ENCODE data around the gene UBE2D2. TPM values are rescaled to one million over a fixed set of nuclear protein-coding genes. Genes with fewer than 3 reads are reported as not detected.

The UBE2D2 gene
- total and polyA plus RNA-seq, 2 of the 13 experiments (the other 11 are each of a cell fraction or from before 2014, with no cell fraction given), result 79.1 to 109 TPM

DNA sequence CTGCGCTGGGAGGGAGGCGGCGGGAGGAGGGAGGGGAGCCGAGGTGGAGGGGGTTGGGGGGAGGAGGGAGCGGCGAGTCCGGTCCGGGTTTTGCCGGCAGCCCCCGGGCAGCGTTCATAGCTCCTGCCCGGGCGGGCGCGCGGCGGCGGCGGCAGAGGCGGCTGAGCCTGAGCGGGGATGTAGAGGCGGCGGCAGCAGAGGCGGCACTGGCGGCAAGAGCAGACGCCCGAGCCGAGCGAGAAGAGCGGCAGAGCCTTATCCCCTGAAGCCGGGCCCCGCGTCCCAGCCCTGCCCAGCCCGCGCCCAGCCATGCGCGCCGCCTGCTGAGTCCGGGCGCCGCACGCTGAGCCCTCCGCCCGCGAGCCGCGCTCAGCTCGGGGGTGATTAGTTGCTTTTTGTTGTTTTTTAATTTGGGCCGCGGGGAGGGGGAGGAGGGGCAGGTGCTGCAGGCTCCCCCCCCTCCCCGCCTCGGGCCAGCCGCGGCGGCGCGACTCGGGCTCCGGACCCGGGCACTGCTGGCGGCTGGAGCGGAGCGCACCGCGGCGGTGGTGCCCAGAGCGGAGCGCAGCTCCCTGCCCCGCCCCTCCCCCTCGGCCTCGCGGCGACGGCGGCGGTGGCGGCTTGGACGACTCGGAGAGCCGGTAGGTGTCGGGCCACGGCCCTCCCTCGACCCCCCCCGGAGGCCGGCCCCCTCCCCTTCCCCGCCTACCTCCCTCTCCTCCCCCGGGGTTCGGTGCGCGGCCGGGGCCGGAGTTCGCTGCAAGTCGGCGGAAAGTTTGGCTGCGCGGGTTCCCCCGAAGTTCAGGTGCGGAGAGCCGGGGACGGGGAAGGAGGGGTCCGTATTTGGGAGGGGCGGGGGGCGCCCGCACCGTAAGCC, 87.3 kb downstream of the UBE2D2 start, which contains the start of gene CXXC5 (continued):
- TF ChIP-seq, protein P1, sequence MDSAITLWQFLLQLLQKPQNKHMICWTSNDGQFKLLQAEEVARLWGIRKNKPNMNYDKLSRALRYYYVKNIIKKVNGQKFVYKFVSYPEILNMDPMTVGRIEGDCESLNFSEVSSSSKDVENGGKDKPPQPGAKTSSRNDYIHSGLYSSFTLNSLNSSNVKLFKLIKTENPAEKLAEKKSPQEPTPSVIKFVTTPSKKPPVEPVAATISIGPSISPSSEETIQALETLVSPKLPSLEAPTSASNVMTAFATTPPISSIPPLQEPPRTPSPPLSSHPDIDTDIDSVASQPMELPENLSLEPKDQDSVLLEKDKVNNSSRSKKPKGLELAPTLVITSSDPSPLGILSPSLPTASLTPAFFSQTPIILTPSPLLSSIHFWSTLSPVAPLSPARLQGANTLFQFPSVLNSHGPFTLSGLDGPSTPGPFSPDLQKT (CRISPR knock-in tag; IDR thresholded peaks at IDR 0.05; ENCODE audit: borderline replicate concordance), result no peak
- TF ChIP-seq ELF3 (CRISPR knock-in tag; IDR thresholded peaks at IDR 0.05) (no peak), ZNF7 (CRISPR knock-in tag; IDR thresholded peaks at IDR 0.05) (no peak), PAF1 (CRISPR knock-in tag; IDR thresholded peaks at IDR 0.05) (no peak), RORA (CRISPR knock-in tag; IDR thresholded peaks at IDR 0.05) (no peak), ZNF558 (CRISPR knock-in tag; IDR thresholded peaks at IDR 0.05; ENCODE audit: borderline replicate concordance) (no peak), ZNF569 (CRISPR knock-in tag; IDR thresholded peaks at IDR 0.05; ENCODE audit: borderline replicate concordance) (no peak), MED8 (CRISPR knock-in tag; IDR thresholded peaks at IDR 0.05; ENCODE audit: insufficient replicate concordance) (no peak), NCOA2 (CRISPR knock-in tag; IDR thresholded peaks at IDR 0.05) (no peak), TBX2 (CRISPR knock-in tag; IDR thresholded peaks at IDR 0.05; ENCODE audit: borderline replicate concordance) (no peak), ATRX (CRISPR knock-in tag; IDR thresholded peaks at IDR 0.05; ENCODE audit: borderline replicate concordance) (no peak), ZNF775 (CRISPR knock-in tag; IDR thresholded peaks at IDR 0.05; ENCODE audit: borderline replicate concordance) (no peak), EED (CRISPR knock-in tag; IDR thresholded peaks at IDR 0.05) (no peak), ZNF790 (CRISPR knock-in tag; IDR thresholded peaks at IDR 0.05; ENCODE audit: borderline replicate concordance) (peak; percentile 70; the same call in 1 of the 2 replicates), SMARCE1 (IDR thresholded peaks at IDR 0.05; ENCODE audit: borderline replicate concordance) (no peak), AHR (CRISPR knock-in tag; IDR thresholded peaks at IDR 0.05) (0 out of 2 replicates have a peak, but pooled peaks have one; percentile 19), ZBTB7B (CRISPR knock-in tag; IDR thresholded peaks at IDR 0.05) (no peak), ZNF33A (CRISPR knock-in tag; IDR thresholded peaks at IDR 0.05; ENCODE audit: borderline replicate concordance) (no peak)
- TF ChIP-seq, protein P2, sequence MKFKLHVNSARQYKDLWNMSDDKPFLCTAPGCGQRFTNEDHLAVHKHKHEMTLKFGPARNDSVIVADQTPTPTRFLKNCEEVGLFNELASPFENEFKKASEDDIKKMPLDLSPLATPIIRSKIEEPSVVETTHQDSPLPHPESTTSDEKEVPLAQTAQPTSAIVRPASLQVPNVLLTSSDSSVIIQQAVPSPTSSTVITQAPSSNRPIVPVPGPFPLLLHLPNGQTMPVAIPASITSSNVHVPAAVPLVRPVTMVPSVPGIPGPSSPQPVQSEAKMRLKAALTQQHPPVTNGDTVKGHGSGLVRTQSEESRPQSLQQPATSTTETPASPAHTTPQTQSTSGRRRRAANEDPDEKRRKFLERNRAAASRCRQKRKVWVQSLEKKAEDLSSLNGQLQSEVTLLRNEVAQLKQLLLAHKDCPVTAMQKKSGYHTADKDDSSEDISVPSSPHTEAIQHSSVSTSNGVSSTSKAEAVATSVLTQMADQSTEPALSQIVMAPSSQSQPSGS (CRISPR knock-in tag; IDR thresholded peaks at IDR 0.05), result no peak
- TF ChIP-seq, protein P3, sequence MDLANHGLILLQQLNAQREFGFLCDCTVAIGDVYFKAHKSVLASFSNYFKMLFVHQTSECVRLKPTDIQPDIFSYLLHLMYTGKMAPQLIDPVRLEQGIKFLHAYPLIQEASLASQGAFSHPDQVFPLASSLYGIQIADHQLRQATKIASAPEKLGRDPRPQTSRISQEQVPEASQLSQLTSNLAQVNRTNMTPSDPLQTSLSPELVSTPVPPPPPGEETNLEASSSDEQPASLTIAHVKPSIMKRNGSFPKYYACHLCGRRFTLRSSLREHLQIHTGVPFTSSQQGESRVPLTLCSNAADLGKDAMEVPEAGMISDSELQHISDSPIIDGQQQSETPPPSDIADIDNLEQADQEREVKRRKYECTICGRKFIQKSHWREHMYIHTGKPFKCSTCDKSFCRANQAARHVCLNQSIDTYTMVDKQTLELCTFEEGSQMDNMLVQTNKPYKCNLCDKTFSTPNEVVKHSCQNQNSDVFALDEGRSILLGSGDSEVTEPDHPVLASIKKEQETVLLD (CRISPR knock-in tag; IDR thresholded peaks at IDR 0.05; ENCODE audit: low read depth), result peak; percentile 65
- TF ChIP-seq, protein P4, sequence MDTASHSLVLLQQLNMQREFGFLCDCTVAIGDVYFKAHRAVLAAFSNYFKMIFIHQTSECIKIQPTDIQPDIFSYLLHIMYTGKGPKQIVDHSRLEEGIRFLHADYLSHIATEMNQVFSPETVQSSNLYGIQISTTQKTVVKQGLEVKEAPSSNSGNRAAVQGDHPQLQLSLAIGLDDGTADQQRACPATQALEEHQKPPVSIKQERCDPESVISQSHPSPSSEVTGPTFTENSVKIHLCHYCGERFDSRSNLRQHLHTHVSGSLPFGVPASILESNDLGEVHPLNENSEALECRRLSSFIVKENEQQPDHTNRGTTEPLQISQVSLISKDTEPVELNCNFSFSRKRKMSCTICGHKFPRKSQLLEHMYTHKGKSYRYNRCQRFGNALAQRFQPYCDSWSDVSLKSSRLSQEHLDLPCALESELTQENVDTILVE (CRISPR knock-in tag; IDR thresholded peaks at IDR 0.05), result no peak
- TF ChIP-seq, protein P5, sequence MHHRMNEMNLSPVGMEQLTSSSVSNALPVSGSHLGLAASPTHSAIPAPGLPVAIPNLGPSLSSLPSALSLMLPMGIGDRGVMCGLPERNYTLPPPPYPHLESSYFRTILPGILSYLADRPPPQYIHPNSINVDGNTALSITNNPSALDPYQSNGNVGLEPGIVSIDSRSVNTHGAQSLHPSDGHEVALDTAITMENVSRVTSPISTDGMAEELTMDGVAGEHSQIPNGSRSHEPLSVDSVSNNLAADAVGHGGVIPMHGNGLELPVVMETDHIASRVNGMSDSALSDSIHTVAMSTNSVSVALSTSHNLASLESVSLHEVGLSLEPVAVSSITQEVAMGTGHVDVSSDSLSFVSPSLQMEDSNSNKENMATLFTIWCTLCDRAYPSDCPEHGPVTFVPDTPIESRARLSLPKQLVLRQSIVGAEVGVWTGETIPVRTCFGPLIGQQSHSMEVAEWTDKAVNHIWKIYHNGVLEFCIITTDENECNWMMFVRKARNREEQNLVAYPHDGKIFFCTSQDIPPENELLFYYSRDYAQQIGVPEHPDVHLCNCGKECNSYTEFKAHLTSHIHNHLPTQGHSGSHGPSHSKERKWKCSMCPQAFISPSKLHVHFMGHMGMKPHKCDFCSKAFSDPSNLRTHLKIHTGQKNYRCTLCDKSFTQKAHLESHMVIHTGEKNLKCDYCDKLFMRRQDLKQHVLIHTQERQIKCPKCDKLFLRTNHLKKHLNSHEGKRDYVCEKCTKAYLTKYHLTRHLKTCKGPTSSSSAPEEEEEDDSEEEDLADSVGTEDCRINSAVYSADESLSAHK (CRISPR knock-in tag; IDR thresholded peaks at IDR 0.05; ENCODE audit: borderline replicate concordance), result no peak
